ENCODE measurements around the gene TNRC18. TPM values are rescaled to one million over a fixed set of nuclear protein-coding genes. Genes with fewer than 3 reads are reported as not detected.

Gene TNRC18
- total RNA-seq, 1 donor from 2014 or later = 95.4 TPM

DNA sequence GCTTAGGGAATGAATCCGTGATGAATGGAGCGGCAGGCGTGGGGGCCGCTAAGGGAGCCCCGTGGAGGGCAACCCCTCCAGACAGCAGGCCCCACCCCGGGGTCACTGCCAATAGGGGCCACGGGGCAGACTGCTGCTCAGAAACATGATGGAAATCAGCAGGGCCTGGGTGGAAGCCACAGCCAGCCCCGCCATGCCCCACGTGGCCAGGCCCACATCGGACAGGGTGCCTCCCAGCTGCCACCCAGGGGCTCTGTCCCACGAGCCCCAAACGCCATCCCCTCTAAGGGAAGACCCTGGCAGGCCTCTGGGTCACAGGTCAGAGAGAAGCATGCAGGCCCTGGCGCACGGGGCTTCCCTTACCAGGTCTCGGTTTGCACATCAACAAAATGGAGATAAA is 28.4 kb downstream of the TNRC18 start:
- Mint-ChIP-seq H3K4me1 (ENCODE audit: low read depth) (peaks cover 6% of the 10 kb centered on the region), H3K36me3 (ENCODE audit: low read depth) (peaks cover 17% of the 10 kb centered on the region), H3K27me3 (ENCODE audit: low read depth) (no peaks in the 10 kb centered on the region), H3K4me3 (ENCODE audit: unreplicated experiment) (no peak overlapping the region), H3K27ac (ENCODE audit: unreplicated experiment) (no peak overlapping the region), H3K9me3 (ENCODE audit: low read depth) (no peaks in the 10 kb centered on the region)
- no peak for DNase-seq (ENCODE audit: low spot score)
- TF ChIP-seq, protein P1, sequence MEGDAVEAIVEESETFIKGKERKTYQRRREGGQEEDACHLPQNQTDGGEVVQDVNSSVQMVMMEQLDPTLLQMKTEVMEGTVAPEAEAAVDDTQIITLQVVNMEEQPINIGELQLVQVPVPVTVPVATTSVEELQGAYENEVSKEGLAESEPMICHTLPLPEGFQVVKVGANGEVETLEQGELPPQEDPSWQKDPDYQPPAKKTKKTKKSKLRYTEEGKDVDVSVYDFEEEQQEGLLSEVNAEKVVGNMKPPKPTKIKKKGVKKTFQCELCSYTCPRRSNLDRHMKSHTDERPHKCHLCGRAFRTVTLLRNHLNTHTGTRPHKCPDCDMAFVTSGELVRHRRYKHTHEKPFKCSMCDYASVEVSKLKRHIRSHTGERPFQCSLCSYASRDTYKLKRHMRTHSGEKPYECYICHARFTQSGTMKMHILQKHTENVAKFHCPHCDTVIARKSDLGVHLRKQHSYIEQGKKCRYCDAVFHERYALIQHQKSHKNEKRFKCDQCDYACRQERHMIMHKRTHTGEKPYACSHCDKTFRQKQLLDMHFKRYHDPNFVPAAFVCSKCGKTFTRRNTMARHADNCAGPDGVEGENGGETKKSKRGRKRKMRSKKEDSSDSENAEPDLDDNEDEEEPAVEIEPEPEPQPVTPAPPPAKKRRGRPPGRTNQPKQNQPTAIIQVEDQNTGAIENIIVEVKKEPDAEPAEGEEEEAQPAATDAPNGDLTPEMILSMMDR (IDR thresholded peaks at IDR 0.05) = no peak

DNA sequence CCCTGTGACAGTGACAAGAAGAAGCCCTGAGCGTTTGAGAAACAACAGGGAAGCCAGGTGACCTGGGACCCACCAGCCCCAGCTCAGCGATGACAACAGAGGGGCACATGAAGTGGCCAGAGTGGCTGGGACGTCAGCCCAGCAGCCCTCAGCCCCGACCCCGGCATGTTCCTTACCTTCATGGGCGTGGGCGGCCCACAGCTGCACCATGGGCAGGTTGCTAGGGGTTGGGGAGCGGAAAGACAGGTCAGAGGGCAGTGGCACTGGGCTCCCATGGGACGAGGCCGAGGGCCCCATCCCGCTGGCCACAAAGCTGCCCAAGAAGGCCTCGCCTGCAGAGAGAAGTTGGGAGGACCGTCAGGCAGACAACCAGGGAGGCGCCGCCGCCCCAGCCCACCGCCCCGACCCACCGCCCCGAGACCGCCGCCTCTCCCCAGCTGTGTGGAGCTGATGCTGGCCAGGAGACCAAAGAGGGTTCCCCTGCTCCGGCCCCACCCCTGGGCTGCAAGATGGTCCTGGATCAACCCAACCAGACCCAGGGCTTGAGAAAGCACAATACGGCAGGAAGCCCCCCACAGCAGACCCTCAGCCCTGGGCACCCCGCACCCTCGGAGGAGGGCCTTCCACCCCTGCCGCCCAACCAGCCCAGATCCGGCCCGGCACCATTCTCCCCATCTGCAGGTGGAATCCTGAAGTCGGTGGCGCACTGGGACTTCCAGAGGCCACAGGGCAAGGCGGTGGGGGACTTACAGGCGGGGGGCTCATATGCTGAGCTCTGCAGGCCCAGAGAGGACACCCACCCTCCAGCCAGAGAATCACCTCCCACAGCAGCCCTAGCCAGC is 29.1 kb downstream of the TNRC18 start:
- Mint-ChIP-seq H3K36me3 (ENCODE audit: low read depth) (peaks cover 18% of the 10 kb centered on the region), H3K4me3 (ENCODE audit: unreplicated experiment) (no peak overlapping the region), H3K27me3 (ENCODE audit: low read depth) (no peaks in the 10 kb centered on the region), H3K4me1 (ENCODE audit: low read depth) (peaks cover 6% of the 10 kb centered on the region), H3K27ac (ENCODE audit: unreplicated experiment) (no peak overlapping the region), H3K9me3 (ENCODE audit: low read depth) (no peaks in the 10 kb centered on the region)
- DNase-seq (ENCODE audit: low spot score) = no peak
- TF ChIP-seq, protein P1 (IDR thresholded peaks at IDR 0.05) = no peak

DNA sequence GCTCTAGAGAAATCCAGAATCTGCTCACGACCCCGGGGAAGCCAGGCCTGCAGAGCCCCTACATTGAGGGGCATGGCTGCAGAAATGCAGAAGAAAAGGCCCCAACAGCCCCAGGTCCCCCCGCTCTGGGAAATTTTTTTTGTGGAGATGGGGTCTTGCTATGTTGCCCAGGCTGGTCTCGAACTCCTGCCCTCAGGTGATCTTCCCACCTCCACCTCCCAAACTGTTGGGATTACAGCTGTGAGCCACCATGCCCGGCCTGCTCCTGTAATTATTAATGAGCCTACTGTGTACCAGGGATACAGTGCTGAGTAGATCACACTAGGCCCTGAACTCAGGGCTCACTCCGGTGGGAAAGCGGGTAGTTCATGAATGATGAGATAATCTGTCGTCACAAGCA is 29.9 kb downstream of the TNRC18 start:
- H3K27ac Mint-ChIP-seq (ENCODE audit: unreplicated experiment) = no peak overlapping the region
- H3K4me3 Mint-ChIP-seq (ENCODE audit: unreplicated experiment) = no peak overlapping the region
- H3K4me1 Mint-ChIP-seq (ENCODE audit: low read depth) = peaks cover 6% of the 10 kb centered on the region
- H3K36me3 Mint-ChIP-seq (ENCODE audit: low read depth) = peaks cover 16% of the 10 kb centered on the region
- H3K9me3 Mint-ChIP-seq (ENCODE audit: low read depth) = no peaks in the 10 kb centered on the region
- DNase-seq (ENCODE audit: low spot score) = no peak
- H3K27me3 Mint-ChIP-seq (ENCODE audit: low read depth) = no peaks in the 10 kb centered on the region
- TF ChIP-seq, protein P1 (IDR thresholded peaks at IDR 0.05) = no peak

DNA sequence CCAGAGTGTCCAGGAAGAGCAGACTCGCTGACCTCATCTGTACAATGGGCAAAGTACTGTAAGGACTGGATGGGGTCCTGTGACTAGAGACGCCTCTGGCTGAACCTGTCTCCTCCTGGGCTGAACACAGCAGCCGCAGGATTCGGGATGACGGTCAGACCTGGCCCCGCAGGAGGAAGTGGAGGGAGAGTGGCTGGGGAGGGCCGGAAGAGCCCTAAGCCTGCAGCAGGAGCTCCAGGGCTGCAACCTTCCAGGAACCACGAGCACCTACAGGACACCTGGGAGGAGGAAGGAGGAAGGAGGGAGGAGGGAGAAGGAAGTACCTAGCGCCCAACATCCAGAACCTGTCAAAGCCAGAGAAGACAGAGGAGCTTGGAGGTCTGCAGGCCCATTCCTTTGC is 30.3 kb downstream of the TNRC18 start:
- TF ChIP-seq, protein P1 (IDR thresholded peaks at IDR 0.05) = no peak
- peak overlapping the region; percentile 5 for H3K27ac Mint-ChIP-seq (ENCODE audit: unreplicated experiment)
- no peak overlapping the region for H3K4me3 Mint-ChIP-seq (ENCODE audit: unreplicated experiment)
- H3K9me3 Mint-ChIP-seq (ENCODE audit: low read depth) = no peaks in the 10 kb centered on the region
- no peaks in the 10 kb centered on the region for H3K27me3 Mint-ChIP-seq (ENCODE audit: low read depth)
- peaks cover 16% of the 10 kb centered on the region for H3K36me3 Mint-ChIP-seq (ENCODE audit: low read depth)
- DNase-seq (ENCODE audit: low spot score) = no peak
- peaks cover 6% of the 10 kb centered on the region for H3K4me1 Mint-ChIP-seq (ENCODE audit: low read depth)

DNA sequence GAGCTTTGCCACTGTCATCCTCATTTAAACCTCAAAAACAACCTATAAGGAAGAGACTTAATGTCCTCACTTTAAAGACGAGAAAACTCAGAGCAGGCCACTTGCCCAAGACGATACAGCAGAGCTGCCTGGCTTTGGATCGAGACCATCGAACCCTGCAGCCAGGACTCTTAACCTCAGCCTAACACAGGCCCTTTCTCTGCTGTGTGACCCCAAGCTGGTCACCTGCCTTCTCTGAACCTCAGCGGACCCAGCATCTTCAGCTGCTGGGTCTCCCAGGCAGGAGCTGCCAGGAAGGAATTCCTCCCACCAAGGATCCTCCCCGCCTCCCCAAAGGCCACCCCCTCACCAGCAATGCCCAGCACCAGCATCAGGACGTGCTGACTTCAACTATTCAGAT is 32.7 kb downstream of the TNRC18 start:
- H3K27me3 Mint-ChIP-seq (ENCODE audit: low read depth) = no peaks in the 10 kb centered on the region
- DNase-seq (ENCODE audit: low spot score) = no peak
- H3K4me3 Mint-ChIP-seq (ENCODE audit: unreplicated experiment) = no peak overlapping the region
- no peak overlapping the region for H3K27ac Mint-ChIP-seq (ENCODE audit: unreplicated experiment)
- peaks cover 22% of the 10 kb centered on the region for H3K36me3 Mint-ChIP-seq (ENCODE audit: low read depth)
- TF ChIP-seq, protein P1 (IDR thresholded peaks at IDR 0.05) = no peak
- no peaks in the 10 kb centered on the region for H3K4me1 Mint-ChIP-seq (ENCODE audit: low read depth)
- no peaks in the 10 kb centered on the region for H3K9me3 Mint-ChIP-seq (ENCODE audit: low read depth)
